GM21423 (cell line): ENCODE measurements around the gene RIPOR2.
A peak's percentile ranks its signal among the peaks of the same experiment; 100 is the strongest.

Experiments used
- ATAC-seq: cut with Tn5 transposase; IDR thresholded peaks from one replicate; pipeline ENCODE4 v1.9.1; 2021; ENCODE audit warnings: mild to moderate bottlenecking, moderate library complexity; ENCODE audit not compliant: unreplicated experiment

Gene RIPOR2

GRCh38 chr6:24935366-24936152 lies at the start of gene RIPOR2:
TSS of gene RIPOR2 (minus strand) at chr6:24935960. CDS start at chr6:24935898, 62 bp downstream.
- peak; percentile 41 for ATAC-seq

- ATAC-seq, result no peak
These were observed 49.6 kb upstream of the RIPOR2 start for GRCh38 chr6:24985323-24985722.

GRCh38 chr6:24982231-24982630 lies 46.5 kb upstream of the RIPOR2 start:
- no peak for ATAC-seq

GRCh38 chr6:24981386-24981760 lies 45.6 kb upstream of the RIPOR2 start:
- ATAC-seq, result no peak

GRCh38 chr6:24980507-24981385 lies 45.0 kb upstream of the RIPOR2 start:
- no peak for ATAC-seq

GRCh38 chr6:24979176-24979575 lies 43.4 kb upstream of the RIPOR2 start:
- no peak for ATAC-seq

- ATAC-seq, result peak; percentile 72
These were observed 38.7 kb upstream of the RIPOR2 start for GRCh38 chr6:24974182-24975171.

- no peak for ATAC-seq
These were observed 36.7 kb upstream of the RIPOR2 start for GRCh38 chr6:24972311-24972958.

- ATAC-seq, result no peak
These were observed 35.3 kb upstream of the RIPOR2 start for GRCh38 chr6:24971067-24971466.

GRCh38 chr6:24969343-24969860 lies 33.6 kb upstream of the RIPOR2 start:
- no peak for ATAC-seq

GRCh38 chr6:24968783-24969182 lies 33.0 kb upstream of the RIPOR2 start:
- no peak for ATAC-seq

GRCh38 chr6:24967211-24967610 lies 31.5 kb upstream of the RIPOR2 start:
- ATAC-seq, result no peak

- ATAC-seq, result no peak
These were observed 30.6 kb upstream of the RIPOR2 start for GRCh38 chr6:24966381-24966780.

GRCh38 chr6:24963887-24964570 lies 28.3 kb upstream of the RIPOR2 start:
- ATAC-seq, result no peak

GRCh38 chr6:24963339-24963738 lies 27.6 kb upstream of the RIPOR2 start:
- ATAC-seq, result no peak

GRCh38 chr6:24961852-24962251 lies 26.1 kb upstream of the RIPOR2 start:
- no peak for ATAC-seq

GRCh38 chr6:24960991-24961475 lies 25.3 kb upstream of the RIPOR2 start:
- ATAC-seq, result no peak

GRCh38 chr6:24959319-24959718 lies 23.6 kb upstream of the RIPOR2 start:
- no peak for ATAC-seq

- no peak for ATAC-seq
These were observed 21.4 kb upstream of the RIPOR2 start for GRCh38 chr6:24957199-24957598.
